NCI-H2171 (cell line): ENCODE results near the gene DUOXA1.
"Not testable (repeated sequence)": the region's sequence is repeated elsewhere in the genome, so short reads cannot be mapped to it uniquely, and the experiment has no call there.

Source experiments
- DNase-seq: peaks from one replicate; lab custom pipeline; 2025; lab: John Stamatoyannopoulos, UW

Gene DUOXA1

DNA sequence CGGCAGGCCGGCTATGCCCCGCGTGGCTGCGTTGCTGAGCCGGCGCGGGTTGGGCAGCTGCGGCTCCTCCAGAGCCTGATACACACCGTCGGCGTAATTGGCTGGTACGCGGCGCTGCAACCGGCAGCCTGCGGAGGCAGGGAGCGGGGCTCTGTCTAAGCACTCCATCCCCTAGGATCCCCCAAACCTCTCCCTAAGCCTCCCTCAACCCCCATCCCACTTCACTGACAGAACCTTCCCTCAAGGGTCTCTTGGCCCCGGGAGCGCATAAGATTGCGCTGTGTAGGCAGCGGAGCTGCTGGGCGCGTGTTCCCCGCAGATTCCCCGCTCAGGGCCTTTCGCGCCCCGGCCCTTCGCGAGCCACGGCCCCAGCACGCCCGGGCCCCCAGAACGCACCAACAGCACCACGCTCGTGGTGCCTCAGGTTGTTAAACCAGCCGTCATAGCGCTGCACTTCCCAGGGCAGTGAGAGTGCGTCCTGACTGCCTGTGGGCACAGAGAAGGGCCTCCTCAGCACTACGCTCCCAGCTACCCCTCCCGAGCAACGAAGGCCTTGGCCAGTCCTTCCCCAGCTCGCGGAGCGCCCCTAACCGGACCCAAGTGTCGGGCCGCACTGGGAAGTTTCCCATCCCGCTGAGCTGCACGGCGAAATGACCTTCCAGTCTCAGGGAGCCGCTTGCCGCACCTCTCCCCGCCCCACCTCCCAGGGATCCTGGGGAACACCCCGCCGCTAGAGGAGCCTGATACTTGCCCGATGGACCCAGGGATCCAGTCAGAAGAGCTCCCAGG, 16.9 kb downstream of the DUOXA1 start:
- DNase-seq = peak; percentile 44

DNA sequence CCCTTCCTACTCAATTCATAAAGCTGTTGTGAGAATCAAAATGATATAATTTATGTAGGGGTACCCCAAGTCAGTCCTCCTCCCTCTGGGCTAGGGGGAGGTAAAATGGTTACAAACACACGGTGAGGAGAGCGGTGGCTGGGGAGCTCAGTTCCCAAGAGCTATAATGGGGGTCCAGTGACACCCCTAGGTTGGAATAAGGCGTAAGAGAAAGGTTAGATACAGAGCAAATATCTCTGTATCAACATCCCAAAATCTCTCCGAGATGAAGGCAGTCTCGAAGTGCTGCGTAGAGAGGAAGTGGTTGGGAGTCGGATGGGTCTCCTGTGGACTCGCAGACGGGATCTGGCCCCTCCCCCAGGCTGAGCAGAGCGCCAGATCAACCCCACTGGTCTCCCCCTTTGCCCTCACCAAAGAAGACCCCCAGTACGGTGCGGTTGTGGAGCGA, 17.5 kb downstream of the DUOXA1 start:
- DNase-seq = no peak

DNA sequence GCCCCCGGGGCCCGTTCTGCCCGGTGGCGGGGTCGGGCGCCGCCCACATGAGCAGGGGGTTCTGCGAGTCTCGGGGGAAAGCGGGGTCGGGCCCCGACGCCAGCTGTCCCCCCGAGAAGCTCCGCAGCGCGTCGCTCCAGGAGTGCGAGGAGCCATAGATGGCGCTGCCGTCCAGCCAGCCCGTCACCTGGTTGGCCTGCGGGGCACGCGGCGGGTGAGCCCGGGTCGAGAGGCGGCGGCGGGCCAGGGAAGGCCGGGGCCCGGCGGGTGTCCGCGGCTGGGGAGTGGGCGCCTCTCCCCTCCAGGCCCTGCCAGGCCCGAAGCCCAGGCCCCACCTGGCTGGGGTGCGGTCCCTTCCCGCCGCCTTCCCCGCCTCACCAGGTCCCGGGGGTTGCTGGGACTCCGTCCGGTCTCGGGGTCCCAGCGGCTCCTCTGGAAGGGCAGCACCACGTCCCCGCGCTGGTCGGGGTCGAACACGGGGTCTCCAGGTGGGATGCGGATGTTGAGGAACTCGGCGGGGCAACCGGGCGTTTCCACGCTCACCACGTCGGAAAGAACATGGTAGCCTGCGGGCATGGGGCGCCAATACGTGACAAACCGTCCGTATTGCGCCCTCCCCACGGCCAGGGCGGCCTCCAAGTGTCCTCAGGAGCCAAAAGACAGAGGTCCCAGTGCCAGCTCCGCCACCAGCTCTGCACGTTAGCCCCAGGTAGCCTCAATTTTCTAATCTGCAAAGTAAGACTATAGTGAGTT, 18.1 kb downstream of the DUOXA1 start:
- DNase-seq = no peak

DNA sequence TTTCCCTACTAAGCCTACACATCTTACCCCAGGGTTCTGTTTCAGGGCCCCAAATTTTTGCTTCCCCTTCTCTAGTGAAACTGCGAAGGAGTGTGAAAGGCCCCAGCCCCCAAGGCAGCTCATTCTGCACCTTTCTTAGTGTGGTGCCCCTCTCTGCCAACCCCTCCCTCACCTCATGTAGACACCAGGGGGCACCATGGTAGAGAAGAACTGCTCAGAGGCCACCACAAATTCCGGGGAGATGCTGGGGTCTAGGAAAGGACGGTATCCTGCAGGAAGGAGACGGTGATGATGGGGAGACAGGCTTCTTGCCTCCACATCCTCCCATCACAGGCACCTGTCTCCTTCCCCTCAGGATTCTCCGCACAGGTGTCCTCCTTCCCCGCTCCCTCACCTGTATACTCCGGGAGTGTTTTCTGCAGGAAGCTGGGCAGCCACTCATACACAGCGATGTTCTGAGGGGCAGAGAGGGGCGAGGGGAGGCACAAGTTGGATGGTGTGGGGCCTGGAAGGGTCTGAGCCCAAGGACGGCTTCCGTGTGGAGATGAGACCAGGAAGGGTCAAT, 19.3 kb downstream of the DUOXA1 start:
- no peak for DNase-seq

DNA sequence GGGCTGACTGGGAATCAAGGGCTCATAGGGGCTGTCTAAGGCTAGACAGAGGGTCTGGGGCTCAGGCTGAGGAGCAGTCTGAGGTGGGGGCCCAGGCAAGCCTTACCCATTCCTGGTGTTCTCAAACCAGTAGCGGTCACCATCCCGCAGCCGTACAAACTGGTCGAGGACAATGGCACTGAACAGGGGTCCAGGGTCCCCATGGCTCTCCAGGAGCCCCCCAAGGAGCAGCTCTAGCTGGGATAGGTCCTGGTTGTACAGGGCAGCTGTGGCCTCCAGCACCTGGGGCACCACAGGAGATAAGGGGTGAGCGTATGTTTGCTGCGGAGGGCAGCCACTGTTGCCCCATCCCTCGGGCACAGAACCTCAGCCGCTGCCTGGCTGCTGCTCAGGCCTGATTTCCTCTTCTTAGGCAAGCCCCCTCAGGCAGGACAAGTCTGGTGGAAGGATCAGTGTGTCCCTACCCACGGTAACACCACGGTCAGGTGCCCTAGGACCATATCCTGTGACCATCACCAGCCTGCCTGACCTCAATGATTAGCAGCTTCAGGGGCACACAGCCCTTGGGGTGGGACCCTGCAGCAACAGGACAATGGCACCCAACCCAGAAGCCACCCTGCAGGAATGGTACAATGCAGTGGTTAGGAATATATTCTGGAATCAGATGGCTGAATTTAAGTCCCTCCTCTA, 21.6 kb downstream of the DUOXA1 start:
- no peak for DNase-seq

DNA sequence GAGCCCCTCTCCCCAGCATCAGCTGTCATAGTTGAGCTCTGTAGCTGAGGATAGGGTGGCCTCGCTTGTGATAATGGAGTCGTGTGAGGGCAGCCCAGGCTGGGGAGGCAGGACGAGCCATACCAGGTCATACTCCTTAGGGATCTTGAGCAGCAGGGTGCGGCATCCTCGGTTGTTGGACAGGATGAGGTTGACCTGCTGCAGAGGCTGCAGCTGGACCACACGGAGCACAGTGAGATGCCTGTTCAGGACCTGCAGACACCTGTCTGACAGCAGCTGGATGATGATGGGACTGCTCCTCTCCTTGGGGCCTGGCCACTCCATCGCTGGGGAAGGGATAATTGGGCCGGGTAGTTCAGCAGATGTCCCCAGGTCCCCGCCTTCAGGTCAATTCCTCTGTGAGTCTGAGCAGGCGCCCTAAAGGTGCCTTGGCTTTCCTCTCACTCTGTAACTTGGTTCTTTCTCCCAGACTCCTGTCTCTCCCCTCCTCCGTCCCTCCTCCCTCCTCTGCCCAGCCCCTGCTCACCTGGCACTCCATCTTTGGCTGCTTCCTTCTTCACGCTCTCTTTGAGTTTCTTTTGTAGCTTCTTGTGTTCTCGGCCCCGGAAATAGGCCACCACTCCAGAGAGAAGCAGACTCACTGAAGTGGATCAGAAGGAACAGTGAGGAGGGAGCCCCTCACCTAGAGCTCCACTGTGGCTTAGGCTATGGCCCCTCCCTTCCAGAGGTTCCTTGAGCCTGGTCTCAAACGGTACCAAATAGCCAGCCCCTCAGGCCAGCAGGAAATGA, 23.5 kb downstream of the DUOXA1 start:
- no peak for DNase-seq

DNA sequence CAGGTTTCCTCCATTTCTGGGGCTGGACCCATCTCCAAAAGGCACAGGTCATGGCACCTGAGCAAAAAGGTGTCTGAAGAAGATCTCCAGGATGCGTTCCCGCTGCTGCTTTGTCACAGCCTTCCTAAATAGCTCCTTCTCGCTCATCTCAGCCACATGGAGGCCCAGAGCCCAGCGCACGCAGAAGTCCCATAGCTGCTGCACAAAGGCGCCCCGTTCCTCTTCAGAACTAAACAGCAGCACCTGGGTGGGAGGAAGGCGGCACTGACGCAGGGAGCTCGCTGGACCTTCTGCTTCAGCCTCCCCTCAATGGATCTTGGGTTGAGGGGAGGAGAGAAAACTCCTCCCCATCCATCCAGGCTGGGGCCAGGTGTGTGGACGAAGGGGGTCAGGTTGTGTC, 24.1 kb downstream of the DUOXA1 start:
- DNase-seq = no peak

DNA sequence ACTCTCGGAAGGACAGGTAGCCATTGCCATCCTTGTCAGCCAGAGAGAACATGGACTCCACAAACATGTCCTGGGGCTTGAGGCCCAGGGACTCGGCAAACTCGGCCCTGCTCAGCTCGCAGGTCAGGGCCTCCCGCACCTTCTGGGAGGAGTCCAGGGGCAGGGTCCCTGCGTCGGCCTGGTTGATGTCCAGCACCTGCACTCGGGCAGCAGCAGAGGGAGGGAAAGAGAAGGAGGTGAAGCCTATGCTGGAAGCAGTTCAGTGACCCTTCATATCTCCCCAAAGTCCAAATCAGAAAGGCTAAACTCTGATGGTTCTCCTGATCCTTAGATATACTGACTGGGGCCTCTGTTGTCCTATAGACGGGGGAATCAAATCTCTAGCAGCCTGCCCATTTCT, 25.5 kb downstream of the DUOXA1 start:
- not testable (repeated sequence) for DNase-seq

DNA sequence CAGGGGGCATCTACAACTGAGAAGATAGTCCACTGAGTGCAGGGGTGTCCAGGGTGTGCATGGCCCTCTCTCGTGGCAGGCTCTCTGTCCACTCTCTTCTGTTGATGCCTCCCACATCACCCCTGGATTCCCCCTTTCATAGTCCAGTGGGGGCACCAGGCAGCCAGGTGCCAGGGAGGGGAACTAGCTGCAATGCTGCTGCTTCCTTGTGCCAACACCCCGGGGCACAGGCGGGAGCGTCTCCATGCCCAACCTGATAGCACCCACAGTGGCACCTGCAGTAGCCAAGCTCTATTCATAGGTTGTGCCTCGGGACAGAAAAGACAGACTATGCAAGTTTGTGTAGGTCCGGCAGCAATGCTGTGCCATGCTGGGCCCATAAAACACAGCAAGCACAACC, 27.5 kb downstream of the DUOXA1 start:
- no peak for DNase-seq

DNA sequence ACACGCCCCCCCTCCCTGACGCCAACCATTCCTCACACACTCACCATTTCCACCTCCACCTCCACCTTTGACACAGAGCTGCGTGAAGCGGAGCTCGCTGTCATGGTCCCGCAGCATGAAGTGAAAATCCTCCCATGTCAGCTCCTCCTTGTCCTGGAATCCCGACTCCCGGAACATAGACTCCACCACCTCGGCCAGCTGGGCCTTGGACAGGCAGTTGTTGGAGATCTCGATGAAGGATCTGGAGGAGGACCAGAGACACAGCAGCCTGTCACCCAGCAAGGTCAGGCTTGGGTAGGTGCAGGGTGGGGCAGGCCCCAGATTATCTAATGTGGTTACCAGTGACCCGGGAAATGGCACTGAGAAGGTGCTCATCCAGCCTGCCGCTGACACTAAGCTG, 27.9 kb downstream of the DUOXA1 start:
- no peak for DNase-seq

DNA sequence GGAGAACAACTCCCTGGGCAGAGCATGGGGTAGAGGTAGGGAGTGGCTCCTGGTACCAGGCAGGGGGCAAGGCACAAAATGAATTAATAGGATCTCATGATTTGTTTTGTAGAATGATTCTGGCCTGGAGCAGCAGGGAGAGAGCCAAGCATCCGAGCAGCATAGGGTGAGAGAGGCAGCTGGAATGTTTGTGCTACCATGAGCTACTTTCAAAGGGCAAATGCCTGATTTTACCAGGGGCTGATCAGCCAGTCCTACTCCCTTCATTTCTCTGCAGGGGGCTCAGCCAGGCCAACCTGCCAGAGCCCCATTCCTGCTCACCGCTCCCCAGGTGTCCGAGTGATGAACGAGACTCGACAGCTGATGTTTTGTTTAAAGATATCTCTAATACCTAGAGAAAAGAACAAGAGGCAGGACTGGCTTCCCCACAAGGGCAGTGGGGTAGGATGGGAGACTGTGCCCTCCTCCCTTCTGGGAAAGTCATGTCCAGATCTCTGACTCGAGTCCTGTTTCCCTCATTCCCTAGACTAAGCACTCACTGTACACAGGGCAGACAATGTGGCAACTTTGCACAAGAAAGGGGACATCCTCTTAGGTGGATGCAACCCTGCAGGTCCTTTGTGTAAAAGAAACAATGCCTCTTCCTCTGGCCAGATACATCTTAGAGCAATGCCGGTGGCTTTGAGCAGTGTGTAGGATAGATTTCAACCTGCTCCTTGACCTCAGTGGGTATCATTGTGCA, 28.6 kb downstream of the DUOXA1 start:
- DNase-seq = no peak

DNA sequence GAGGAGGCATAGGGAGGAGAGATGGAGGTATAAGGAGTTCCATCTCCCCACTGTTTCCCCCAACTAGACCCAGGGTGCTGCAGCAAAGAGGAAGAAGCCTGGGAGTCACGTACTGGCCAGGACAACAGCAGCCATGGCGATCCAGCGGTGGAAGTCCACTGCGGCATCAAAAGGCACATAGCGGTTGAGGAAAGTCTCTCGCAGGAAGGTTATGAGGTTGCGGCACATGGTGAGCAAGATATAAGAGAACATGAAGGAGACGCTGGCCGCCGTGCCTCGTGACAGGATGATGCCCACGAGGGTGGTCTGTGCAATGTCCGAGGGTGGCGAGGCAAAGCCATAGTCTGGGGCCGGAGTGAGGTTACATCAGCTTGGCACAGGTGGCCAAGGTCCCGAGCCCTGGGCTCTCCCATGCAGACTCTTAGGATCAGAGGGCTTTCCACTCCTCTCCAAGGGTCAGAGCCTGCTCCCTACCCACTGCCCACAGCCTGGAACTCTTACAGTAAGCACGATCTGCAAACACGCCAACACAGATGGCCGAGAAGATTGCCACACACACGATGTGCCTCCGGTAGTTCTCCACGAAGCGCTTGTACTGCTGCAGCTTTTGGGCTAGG, 30.0 kb downstream of the DUOXA1 start:
- no peak for DNase-seq

DNA sequence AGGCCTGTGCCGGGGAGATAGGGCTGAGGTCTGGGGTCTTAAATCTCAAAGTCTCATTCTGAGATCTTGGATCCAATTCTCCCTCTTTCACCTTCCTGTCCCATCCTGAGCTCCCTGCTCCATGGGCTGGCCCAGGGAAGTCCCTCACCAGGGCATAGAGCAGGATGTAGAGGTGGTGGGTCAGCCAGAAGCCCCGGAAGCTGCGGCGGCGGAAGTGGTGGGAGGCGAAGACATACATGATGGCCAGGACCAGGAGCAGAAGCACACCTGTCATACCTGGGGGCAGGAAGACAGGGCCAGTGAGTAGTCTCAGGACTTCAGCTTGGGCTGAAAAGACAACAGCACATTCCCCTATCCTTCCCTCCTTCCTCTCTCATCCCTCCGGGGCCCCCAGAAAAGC, 32.2 kb downstream of the DUOXA1 start:
- no peak for DNase-seq

DNA sequence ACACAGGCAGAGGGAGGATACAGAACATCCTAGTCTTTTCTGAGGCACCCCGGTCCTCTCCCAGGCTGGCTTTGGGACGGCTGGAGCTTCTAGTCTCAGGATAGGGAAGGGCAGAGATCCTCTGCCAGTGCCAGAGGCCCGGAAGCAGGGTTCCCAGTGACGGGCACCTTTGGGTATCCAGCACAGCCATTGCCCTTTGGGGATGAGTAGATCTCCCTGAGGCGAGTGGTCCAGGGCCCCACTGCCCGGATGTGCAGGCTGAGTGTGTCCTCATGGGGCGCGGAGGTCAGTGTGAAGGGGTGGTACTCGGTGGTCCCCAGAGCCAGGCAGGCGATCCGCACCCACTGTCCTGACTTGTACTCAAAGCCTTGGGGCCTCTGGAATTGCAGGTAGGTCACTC, 34.0 kb downstream of the DUOXA1 start:
- no peak for DNase-seq

DNA sequence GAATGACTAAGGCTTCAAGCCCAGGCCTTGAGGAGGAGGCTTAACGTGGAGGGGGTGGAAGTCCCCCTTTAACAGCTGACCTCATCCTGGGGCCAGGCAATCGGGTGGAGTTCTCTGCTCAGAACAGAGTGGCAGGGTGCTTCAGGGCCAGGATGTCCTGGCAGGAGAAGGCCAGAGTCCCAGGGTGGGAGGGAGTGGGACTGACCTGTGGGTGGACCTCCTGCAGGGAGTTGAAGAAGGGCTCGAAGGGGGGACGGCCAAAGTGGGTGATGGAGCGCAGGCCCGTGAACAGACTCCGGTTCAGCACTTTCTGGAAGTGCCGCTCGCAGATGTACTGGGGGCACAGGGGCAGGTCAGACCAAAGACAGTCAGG, 35.3 kb downstream of the DUOXA1 start:
- no peak for DNase-seq

DNA sequence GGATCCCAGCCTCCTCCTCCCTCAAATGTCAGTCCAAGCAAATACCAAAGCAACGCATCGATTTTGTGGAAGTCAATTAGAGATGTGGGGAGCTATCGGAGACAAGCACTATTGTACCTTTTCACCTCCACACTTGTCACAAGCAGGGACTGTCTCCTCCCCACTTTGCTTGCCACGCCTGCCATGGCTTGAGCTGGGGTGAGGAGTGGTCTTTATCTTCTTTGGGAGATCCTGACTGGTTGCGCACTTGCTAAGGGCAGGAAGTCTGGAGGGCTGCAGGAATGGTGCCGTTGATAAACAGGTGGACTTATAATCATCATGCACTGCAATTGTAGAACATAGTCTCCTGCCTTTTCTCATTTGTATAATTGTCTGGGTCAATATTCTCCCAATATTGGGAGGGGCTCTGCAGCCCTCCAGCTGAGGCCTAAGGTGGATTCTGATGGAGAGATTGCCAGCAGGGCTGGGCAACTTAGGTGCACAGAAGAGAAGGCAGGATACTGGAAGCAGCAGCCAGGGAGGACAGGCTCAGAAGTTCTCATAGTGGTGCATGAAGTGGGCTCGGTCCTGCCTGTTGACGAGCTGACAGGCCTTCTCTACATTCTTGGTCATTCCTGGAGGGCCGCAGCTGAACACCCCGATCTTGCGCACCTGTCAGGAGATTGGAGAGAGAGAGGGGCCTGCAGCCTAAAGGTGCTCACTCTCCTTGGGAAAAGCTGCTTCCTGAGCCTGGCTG, 35.9 kb downstream of the DUOXA1 start:
- no peak for DNase-seq

DNA sequence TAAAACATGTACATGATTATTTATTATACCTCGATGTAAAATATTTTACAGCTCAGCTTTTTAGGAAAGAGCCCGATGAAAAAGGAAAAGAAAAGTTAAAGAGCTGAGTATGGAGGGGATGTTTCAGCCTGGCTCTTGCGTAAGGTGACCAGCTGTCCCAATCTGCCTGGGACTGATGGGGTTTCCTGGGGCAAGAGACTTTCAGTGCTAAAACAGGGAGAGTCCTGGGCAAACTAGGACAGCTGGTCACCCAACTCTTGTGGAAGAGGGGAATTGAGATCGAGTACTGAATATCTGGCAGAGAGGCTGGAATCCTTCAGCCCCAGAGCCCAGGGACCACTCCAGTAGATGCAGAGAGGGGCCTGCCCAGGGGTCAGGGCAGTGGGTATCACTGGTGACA, 36.7 kb downstream of the DUOXA1 start:
- DNase-seq = no peak

DNA sequence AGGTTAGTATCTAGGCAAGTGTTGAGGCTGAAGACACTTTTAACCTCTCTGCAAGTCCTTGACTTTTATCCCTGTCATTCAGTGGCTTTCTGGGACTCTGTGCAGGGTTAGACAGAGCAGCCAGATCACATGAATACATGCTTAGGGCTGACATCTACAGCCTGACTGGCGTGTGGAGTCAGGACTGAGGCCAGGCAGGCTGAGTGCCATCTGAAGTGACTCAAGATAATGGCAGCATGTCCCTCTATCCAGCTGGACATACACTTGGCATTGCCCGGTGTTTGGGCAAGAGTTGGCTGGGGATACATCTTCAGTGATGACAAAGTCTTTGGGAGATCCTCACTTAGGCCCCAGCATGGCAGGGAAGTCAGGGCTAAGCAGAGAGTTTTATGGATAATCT, 38.1 kb downstream of the DUOXA1 start:
- no peak for DNase-seq

DNA sequence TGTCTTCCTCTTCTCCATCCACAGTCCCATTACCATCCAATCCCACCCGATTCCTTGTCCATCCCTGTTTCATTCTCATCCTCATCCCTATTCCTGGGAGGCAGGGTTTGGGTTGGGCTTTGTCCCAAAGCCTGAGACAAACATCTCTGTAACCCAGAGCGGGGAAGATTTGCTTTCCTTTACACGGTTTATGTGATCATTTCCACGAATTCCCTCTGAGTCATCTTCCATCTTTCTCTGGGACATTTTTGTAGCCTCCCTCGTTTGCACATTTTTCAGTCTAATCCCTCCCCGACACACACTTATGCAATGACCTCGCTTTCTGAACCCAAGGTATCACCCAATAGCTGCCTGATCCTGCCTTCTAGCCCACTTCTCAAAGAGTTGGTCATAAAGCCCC, 38.5 kb downstream of the DUOXA1 start:
- DNase-seq = no peak
